HG03558 (cell line): ENCODE results near the gene ENTREP3.

Source experiments
- ATAC-seq: cut with Tn5 transposase; IDR thresholded peaks from one replicate; pipeline ENCODE4 v1.9.1; 2021; ENCODE audit warnings: moderate number of reproducible peaks; ENCODE audit not compliant: unreplicated experiment; ENCODE audit errors: extremely low read depth

ENTREP3 gene

GRCh38 chr1:155282488-155283091 lies 27.3 kb upstream of the ENTREP3 start:
- no peak for ATAC-seq

GRCh38 chr1:155279268-155279667 lies 24.0 kb upstream of the ENTREP3 start:
- no peak for ATAC-seq

GRCh38 chr1:155278689-155279160 lies 23.4 kb upstream of the ENTREP3 start:
- no peak for ATAC-seq

GRCh38 chr1:155277902-155278688 lies 22.8 kb upstream of the ENTREP3 start:
- no peak for ATAC-seq

- no peak for ATAC-seq
Observed at GRCh38 chr1:155277070-155277901, 22.0 kb upstream of the ENTREP3 start, which contains the start of gene HCN3. TSS of gene HCN3 (plus strand) at chr1:155277463. CDS start at chr1:155277591, 128 bp downstream.

GRCh38 chr1:155273343-155274245 lies 18.3 kb upstream of the ENTREP3 start, which contains the start of gene CLK2:
TSS of gene CLK2 (minus strand) at chr1:155273504. CDS start at chr1:155270977, 2,527 bp downstream.
- peak; percentile 55 for ATAC-seq

GRCh38 chr1:155272466-155273342 lies 17.4 kb upstream of the ENTREP3 start:
- peak; percentile 7 for ATAC-seq

- no peak for ATAC-seq
Observed at GRCh38 chr1:155269381-155269780, 14.1 kb upstream of the ENTREP3 start.

- ATAC-seq, result no peak
Observed at GRCh38 chr1:155268630-155269029, 13.3 kb upstream of the ENTREP3 start.

GRCh38 chr1:155267373-155267772 lies 12.1 kb upstream of the ENTREP3 start:
- ATAC-seq, result no peak

GRCh38 chr1:155266553-155266952 lies 11.3 kb upstream of the ENTREP3 start:
- no peak for ATAC-seq

GRCh38 chr1:155263067-155263466 lies 7.8 kb upstream of the ENTREP3 start:
- no peak for ATAC-seq

- ATAC-seq, result peak; percentile 56
Observed at GRCh38 chr1:155261852-155262673, 6.8 kb upstream of the ENTREP3 start, which contains the start of gene SCAMP3. TSS of gene SCAMP3 (minus strand) at chr1:155262360. CDS start at chr1:155262151, 209 bp downstream.

GRCh38 chr1:155261493-155261851 lies 6.2 kb upstream of the ENTREP3 start:
- ATAC-seq, result no peak

- no peak for ATAC-seq
Observed at GRCh38 chr1:155260276-155260675, 5.0 kb upstream of the ENTREP3 start.

- no peak for ATAC-seq
Observed at GRCh38 chr1:155256058-155256852, 972 bp upstream of the ENTREP3 start.

GRCh38 chr1:155254714-155255242 lies 505 bp downstream of the ENTREP3 start:
- ATAC-seq, result no peak
